SK-N-MC (cell line): ENCODE data around the gene MRPL41.

Experiments used
- DNase-seq: peaks from one replicate; pipeline ENCODE4 v3.0.0-alpha.2; 2011; ENCODE audit warnings: low read depth, low spot score
- H3K27ac ChIP-seq: fragments of 200-600 bp; sonication (generic); 2 replicates; pipeline ENCODE4 v1.5.1; 2016; ENCODE audit warnings: mixed run types
- H3K36me3 ChIP-seq: fragments of 200-600 bp; sonication (generic); 2 replicates; pipeline ENCODE4 v1.6.1; 2017; ENCODE audit warnings: antibody characterized with exemption, low read length, mixed read lengths; ENCODE audit not compliant: insufficient read depth
- H3K4me3 ChIP-seq: fragments of 200-600 bp; sonication (generic); 2 replicates; pipeline ENCODE4 v1.5.1; 2016
- H3K9ac ChIP-seq: fragments of 200-600 bp; sonication (generic); 2 replicates; pipeline ENCODE4 v1.8.0; 2017; ENCODE audit warnings: mixed run types, mixed read lengths; ENCODE audit not compliant: insufficient read length
- H3K9me3 ChIP-seq: fragments of 200-600 bp; sonication (generic); 2 replicates; pipeline ENCODE4 v1.6.1; 2017; ENCODE audit warnings: low read depth, mild to moderate bottlenecking, antibody characterized with exemption, low read length, moderate library complexity, mixed read lengths
- EZH2 ChIP-seq: fragments of 200-600 bp; sonication (generic); IDR thresholded peaks from one replicate; pipeline ENCODE4 v1.6.1; 2017; ENCODE audit warnings: antibody characterized with exemption
- FOXP2 ChIP-seq: optimal IDR thresholded peaks from 2 replicates; pipeline ENCODE3; 2011; ENCODE audit warnings: mild to moderate bottlenecking, moderate library complexity; ENCODE audit not compliant: insufficient read depth; ENCODE audit errors: extremely low read length, control extremely low read depth
- POLR2AphosphoS5 ChIP-seq: IDR thresholded peaks from 2 replicates; pipeline ENCODE4 v1.6.1; 2012; ENCODE audit warnings: mild to moderate bottlenecking, low read depth, low read length, borderline replicate concordance

Gene MRPL41

GRCh38 chr9:137598943-137599342 lies 47.3 kb downstream of the MRPL41 start:
- Histone ChIP-seq H3K27ac (no peak overlapping the region), H3K9ac (no peak overlapping the region), H3K36me3 (no peaks in the 10 kb centered on the region), H3K4me3 (no peak overlapping the region), H3K9me3 (no peaks in the 10 kb centered on the region)
- DNase-seq = no peak
- no peak for TF ChIP-seq POLR2AphosphoS5
- no peak for TF ChIP-seq FOXP2
- TF ChIP-seq EZH2 = no peak
